Measurements from ENCODE around the gene LRMDA.

GRCh38 chr10:75512203-75512933 lies 80.9 kb downstream of the LRMDA start:
- TF ChIP-seq, protein P1, sequence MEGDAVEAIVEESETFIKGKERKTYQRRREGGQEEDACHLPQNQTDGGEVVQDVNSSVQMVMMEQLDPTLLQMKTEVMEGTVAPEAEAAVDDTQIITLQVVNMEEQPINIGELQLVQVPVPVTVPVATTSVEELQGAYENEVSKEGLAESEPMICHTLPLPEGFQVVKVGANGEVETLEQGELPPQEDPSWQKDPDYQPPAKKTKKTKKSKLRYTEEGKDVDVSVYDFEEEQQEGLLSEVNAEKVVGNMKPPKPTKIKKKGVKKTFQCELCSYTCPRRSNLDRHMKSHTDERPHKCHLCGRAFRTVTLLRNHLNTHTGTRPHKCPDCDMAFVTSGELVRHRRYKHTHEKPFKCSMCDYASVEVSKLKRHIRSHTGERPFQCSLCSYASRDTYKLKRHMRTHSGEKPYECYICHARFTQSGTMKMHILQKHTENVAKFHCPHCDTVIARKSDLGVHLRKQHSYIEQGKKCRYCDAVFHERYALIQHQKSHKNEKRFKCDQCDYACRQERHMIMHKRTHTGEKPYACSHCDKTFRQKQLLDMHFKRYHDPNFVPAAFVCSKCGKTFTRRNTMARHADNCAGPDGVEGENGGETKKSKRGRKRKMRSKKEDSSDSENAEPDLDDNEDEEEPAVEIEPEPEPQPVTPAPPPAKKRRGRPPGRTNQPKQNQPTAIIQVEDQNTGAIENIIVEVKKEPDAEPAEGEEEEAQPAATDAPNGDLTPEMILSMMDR (IDR thresholded peaks at IDR 0.05), result no peak
- no peak for TF ChIP-seq POLR2A (IDR thresholded peaks at IDR 0.05)

Data from adrenal gland (tissue), 5 donors.